ENCODE results near the gene ENDOD1. TPM values are rescaled to one million over a fixed set of nuclear protein-coding genes. Genes with fewer than 3 reads are reported as not detected.

ENDOD1 gene
- total and polyA plus RNA-seq, 2 donors (not counting 1 experiment from before 2014, with no cell fraction given) = 7.0 to 11.7 TPM

GRCh38 chr11:95085117-95085816, 4.4 kb upstream of the ENDOD1 start:
- Histone ChIP-seq H3K27ac (ENCODE audit: low read length in 2 of 2) (no peak overlapping the region), H3K4me2 (replicated peaks; ENCODE audit: low read depth, low read length, poor library complexity, severe bottlenecking) (no peak overlapping the region), H3K4me1 (ENCODE audit: control insufficient read depth in 2 of 2, insufficient read depth in 2 of 2, low read length in 2 of 2) (peaks cover 8 to 12% of the 10 kb centered on the region in 2 donors), H3K9me3 (ENCODE audit: control extremely low read depth in 1 of 3, control insufficient read depth in 2 of 3, insufficient read depth in 1 of 3, low read length in 2 of 3) (no peaks in the 10 kb centered on the region), H3K79me2 (ENCODE audit: control insufficient read depth, insufficient read depth, low read length) (peaks cover 4% of the 10 kb centered on the region), H2AFZ (ENCODE audit: insufficient read depth, low read depth, low read length, poor library complexity, severe bottlenecking) (no peak overlapping the region), H3K9ac (ENCODE audit: low read length) (no peak overlapping the region), H3K36me3 (replicated peaks in 1 of 2; ENCODE audit: control extremely low read depth in 1 of 2, control insufficient read depth in 1 of 2, extremely low read depth in 1 of 2, insufficient read depth in 2 of 2, low read length in 1 of 2) (no peaks in the 10 kb centered on the region), H4K20me1 (ENCODE audit: control insufficient read depth, insufficient read depth, low read length, poor library complexity, severe bottlenecking) (no peaks in the 10 kb centered on the region), H3K27me3 (replicated peaks in 1 of 4; ENCODE audit: control extremely low read depth in 1 of 4, control insufficient read depth in 3 of 4, insufficient read depth in 4 of 4, low read length in 3 of 4) (no peaks in the 10 kb centered on the region), H3K4me3 (ENCODE audit: control extremely low read depth in 1 of 5, extremely low read depth in 1 of 5, insufficient read depth in 1 of 5, low read depth in 2 of 5, low read length in 4 of 5) (no peak overlapping the region)
- peaks cover 15% of the 10 kb centered on the region for H3K4me1 Mint-ChIP-seq
- H3K4me3 Mint-ChIP-seq = no peak overlapping the region
- POLR2A ChIA-PET = no interaction called here
- no peak overlapping the region for H3K27ac Mint-ChIP-seq
- ATAC-seq (ENCODE audit: low read depth) = no peak
- CTCF ChIA-PET = interaction anchor here (0.6 to 4.1 kb wide), 2 partner anchors 16 to 1307 kb away, joined by 4 to 31 read pairs; partner anchors contain the start of gene SRSF8
- intact Hi-C loops (cut with micrococcal nuclease) = loop anchor here (5.0 kb wide), 1 partner anchor 147 kb away; the partner anchor contains the start of gene SESN3
- no peak for DNase-seq
- TF ChIP-seq CTCF (IDR thresholded peaks at IDR 0.05) (no peak), EZH2 (IDR thresholded peaks at IDR 0.05; ENCODE audit: borderline replicate concordance, insufficient read depth, low read depth, low read length, poor library complexity, severe bottlenecking) (no peak)
- H3K9me3 Mint-ChIP-seq (ENCODE audit: insufficient read depth) = no peaks in the 10 kb centered on the region
- WGBS (ENCODE audit: insufficient coverage) = 100% methylated on average over 2 of the region's 3 CpGs
- H3K27me3 Mint-ChIP-seq = no peaks in the 10 kb centered on the region

- intact Hi-C loops (cut with micrococcal nuclease) = loop anchor here (5.0 kb wide), 1 partner anchor 146 kb away; the partner anchor contains the start of gene SESN3
- ChIA-PET POLR2A (no interaction called here), CTCF (interaction anchor here (0.6 to 4.1 kb wide), 2 partner anchors 17 to 1307 kb away, joined by 4 to 31 read pairs; partner anchors contain the start of gene SRSF8)
- H3K79me2 ChIP-seq (ENCODE audit: control insufficient read depth, insufficient read depth, low read length) = peaks cover 12% of the 10 kb centered on the region
- H4K20me1 ChIP-seq (ENCODE audit: control insufficient read depth, insufficient read depth, low read length, poor library complexity, severe bottlenecking) = peaks cover 3% of the 10 kb centered on the region
- peaks cover 24% of the 10 kb centered on the region for H3K4me1 Mint-ChIP-seq
- H3K36me3 ChIP-seq (replicated peaks in 1 of 2; ENCODE audit: control extremely low read depth in 1 of 2, control insufficient read depth in 1 of 2, extremely low read depth in 1 of 2, insufficient read depth in 2 of 2, low read length in 1 of 2) = no peaks in the 10 kb centered on the region
- peak overlapping the region; percentile 34 for H3K27ac Mint-ChIP-seq
- peaks cover 16 to 21% of the 10 kb centered on the region in 2 donors for H3K4me1 ChIP-seq (ENCODE audit: control insufficient read depth in 2 of 2, insufficient read depth in 2 of 2, low read length in 2 of 2)
- no peaks in the 10 kb centered on the region for H3K27me3 ChIP-seq (replicated peaks in 1 of 4; ENCODE audit: control extremely low read depth in 1 of 4, control insufficient read depth in 3 of 4, insufficient read depth in 4 of 4, low read length in 3 of 4)
- 95% methylated on average over 2 of the region's 2 CpGs for WGBS (ENCODE audit: insufficient coverage)
- DNase-seq = no peak
- H3K27me3 Mint-ChIP-seq = no peaks in the 10 kb centered on the region
- no peak overlapping the region for H2AFZ ChIP-seq (ENCODE audit: insufficient read depth, low read depth, low read length, poor library complexity, severe bottlenecking)
- H3K9me3 Mint-ChIP-seq (ENCODE audit: insufficient read depth) = no peaks in the 10 kb centered on the region
- no peak overlapping the region for H3K4me2 ChIP-seq (replicated peaks; ENCODE audit: low read depth, low read length, poor library complexity, severe bottlenecking)
- H3K4me3 Mint-ChIP-seq = no peak overlapping the region
- no peak overlapping the region for H3K9ac ChIP-seq (ENCODE audit: low read length)
- no peaks in the 10 kb centered on the region for H3K9me3 ChIP-seq (ENCODE audit: control extremely low read depth in 1 of 3, control insufficient read depth in 2 of 3, insufficient read depth in 1 of 3, low read length in 2 of 3)
- H3K4me3 ChIP-seq (ENCODE audit: control extremely low read depth in 1 of 5, extremely low read depth in 1 of 5, insufficient read depth in 1 of 5, low read depth in 2 of 5, low read length in 4 of 5) = no peak overlapping the region
- TF ChIP-seq EZH2 (IDR thresholded peaks at IDR 0.05; ENCODE audit: borderline replicate concordance, insufficient read depth, low read depth, low read length, poor library complexity, severe bottlenecking) (no peak), CTCF (IDR thresholded peaks at IDR 0.05) (no peak)
- ATAC-seq (ENCODE audit: low read depth) = no peak
- no peak overlapping the region for H3K27ac ChIP-seq (ENCODE audit: low read length in 2 of 2)
Measured at GRCh38 chr11:95086151-95086550, 3.5 kb upstream of the ENDOD1 start.

Measured in B cell (primary cell).